Right kidney (tissue), 9 donors: ENCODE data around the gene OR2T10.
"Not testable (repeated sequence)": the region's sequence is repeated elsewhere in the genome, so short reads cannot be mapped to it uniquely, and the experiment has no call there.

Experiments
- DNase-seq: peaks from one replicate; pipeline ENCODE4 v3.0.0-alpha.2; 2016
- long read RNA-seq, 8 donors: transcript quantifications; one replicate each; lab custom pipeline, GENCODE V29; 2026

Gene OR2T10
- long read RNA-seq, donor 1, result 0 reads
- long read RNA-seq, donor 2, result 0 reads
- long read RNA-seq, donor 3, result 0 reads
- long read RNA-seq, donor 4, result 0 reads
- long read RNA-seq, donor 5, result 0 reads
- long read RNA-seq, donor 6, result 0 reads
- long read RNA-seq, donor 7, result 0 reads
- long read RNA-seq, donor 8, result 0 reads

- no peak for DNase-seq
Observed at GRCh38 chr1:248597589-248597988, at the start of gene OR2T10. OR2T10 (minus strand) TSS chr1:248597700; CDS start chr1:248593768, 3,932 bp downstream.

GRCh38 chr1:248645178-248645577 is 47.7 kb upstream of the OR2T10 start, which contains the start of gene OR2T35:
OR2T35 (minus strand) TSS chr1:248645278; CDS start chr1:248639258, 6,020 bp downstream.
- DNase-seq, result not testable (repeated sequence)

- DNase-seq, result not testable (repeated sequence)
Observed at GRCh38 chr1:248642971-248643651, 45.6 kb upstream of the OR2T10 start.

- DNase-seq, result not testable (repeated sequence)
Observed at GRCh38 chr1:248641583-248641982, 44.1 kb upstream of the OR2T10 start.

GRCh38 chr1:248640906-248641305 is 43.4 kb upstream of the OR2T10 start:
- not testable (repeated sequence) for DNase-seq

- DNase-seq, result not testable (repeated sequence)
Observed at GRCh38 chr1:248639652-248640051, 42.2 kb upstream of the OR2T10 start.

GRCh38 chr1:248636612-248637011 is 39.1 kb upstream of the OR2T10 start:
- DNase-seq, result not testable (repeated sequence)

- DNase-seq, result not testable (repeated sequence)
Observed at GRCh38 chr1:248634991-248635390, 37.5 kb upstream of the OR2T10 start, which contains the start of gene OR2T11. OR2T11 (minus strand) TSS chr1:248635091; CDS start chr1:248627128, 7,963 bp downstream.

- no peak for DNase-seq
Observed at GRCh38 chr1:248631354-248632008, 34.0 kb upstream of the OR2T10 start.

- DNase-seq, result no peak
Observed at GRCh38 chr1:248630551-248630950, 33.1 kb upstream of the OR2T10 start.

- DNase-seq, result no peak
Observed at GRCh38 chr1:248627971-248628844, 30.7 kb upstream of the OR2T10 start.

GRCh38 chr1:248625971-248626370 is 28.5 kb upstream of the OR2T10 start:
- DNase-seq, result no peak

GRCh38 chr1:248625166-248625565 is 27.7 kb upstream of the OR2T10 start:
- no peak for DNase-seq

- no peak for DNase-seq
Observed at GRCh38 chr1:248622570-248623001, 25.1 kb upstream of the OR2T10 start.

GRCh38 chr1:248621770-248622169 is 24.3 kb upstream of the OR2T10 start:
- DNase-seq, result no peak

- DNase-seq, result no peak
Observed at GRCh38 chr1:248618878-248619277, 21.4 kb upstream of the OR2T10 start.

- DNase-seq, result no peak
Observed at GRCh38 chr1:248618119-248618518, 20.6 kb upstream of the OR2T10 start.

GRCh38 chr1:248613742-248614141 is 16.2 kb upstream of the OR2T10 start:
- no peak for DNase-seq

- DNase-seq, result no peak
Observed at GRCh38 chr1:248611883-248612414, 14.4 kb upstream of the OR2T10 start.

- DNase-seq, result no peak
Observed at GRCh38 chr1:248610301-248610700, 12.8 kb upstream of the OR2T10 start.

- no peak for DNase-seq
Observed at GRCh38 chr1:248599396-248599795, 1.9 kb upstream of the OR2T10 start.

GRCh38 chr1:248596615-248597014 is 885 bp downstream of the OR2T10 start:
- no peak for DNase-seq
